NCI-H446 (cell line): ENCODE data around the gene PREP.

Source experiments
- DNase-seq, 2 experiments: peaks; one replicate each; lab custom pipeline; 2025; lab: John Stamatoyannopoulos, UW

The PREP gene

GRCh38 chr6:105308840-105309239, 94.0 kb downstream of the PREP start:
- DNase-seq: no peak

GRCh38 chr6:105305521-105305920, 97.4 kb downstream of the PREP start:
- no peak for DNase-seq

- no peak for DNase-seq
Observed at GRCh38 chr6:105304825-105305224, 98.1 kb downstream of the PREP start.

GRCh38 chr6:105304366-105304765, 98.5 kb downstream of the PREP start:
- no peak for DNase-seq

GRCh38 chr6:105302617-105303128, 100.2 kb downstream of the PREP start:
- no peak for DNase-seq

GRCh38 chr6:105301756-105302616, 100.9 kb downstream of the PREP start:
- no peak for DNase-seq

- DNase-seq: no peak
Observed at GRCh38 chr6:105301072-105301503, 101.8 kb downstream of the PREP start.

GRCh38 chr6:105300090-105300489, 102.8 kb downstream of the PREP start:
- DNase-seq: no peak

GRCh38 chr6:105294129-105294528, 108.8 kb downstream of the PREP start:
- no peak for DNase-seq

- DNase-seq: no peak
Observed at GRCh38 chr6:105292689-105293339, 110.1 kb downstream of the PREP start.

- DNase-seq: no peak
Observed at GRCh38 chr6:105291525-105291924, 111.4 kb downstream of the PREP start.

- DNase-seq: no peak
Observed at GRCh38 chr6:105282631-105283585, 120.0 kb downstream of the PREP start.

GRCh38 chr6:105280033-105280432, 122.8 kb downstream of the PREP start:
- DNase-seq: no peak

- DNase-seq: no peak
Observed at GRCh38 chr6:105279463-105279862, 123.4 kb downstream of the PREP start.

GRCh38 chr6:105278813-105279212, 124.1 kb downstream of the PREP start:
- DNase-seq: no peak

- DNase-seq: no peak
Observed at GRCh38 chr6:105278035-105278434, 124.8 kb downstream of the PREP start.

GRCh38 chr6:105276374-105276773, 126.5 kb downstream of the PREP start:
- DNase-seq: no peak

GRCh38 chr6:105275542-105275941, 127.3 kb downstream of the PREP start:
- no peak for DNase-seq

GRCh38 chr6:105274678-105275077, 128.2 kb downstream of the PREP start:
- DNase-seq: no peak

GRCh38 chr6:105273589-105273988, 129.3 kb downstream of the PREP start:
- no peak for DNase-seq

GRCh38 chr6:105272786-105273185, 130.1 kb downstream of the PREP start:
- no peak for DNase-seq

GRCh38 chr6:105270511-105270910, 132.4 kb downstream of the PREP start:
- DNase-seq: no peak
